Prostate gland (tissue), 2 donors: ENCODE data around the gene SERBP1.

Experiments used
- POLR2A ChIP-seq: fragments of 450-650 bp; IDR thresholded peaks from one replicate; pipeline ENCODE4 v1.6.1; 2016; ENCODE audit warnings: antibody characterized with exemption, mild to moderate bottlenecking
- POLR2AphosphoS5 ChIP-seq: sonication (generic); formaldehyde crosslinking; IDR thresholded peaks from one replicate; pipeline ENCODE4 v1.6.1; 2017; ENCODE audit warnings: antibody characterized with exemption
- TF ChIP-seq, protein P1 (sequence below), 4 experiments: fragments of 200-600 bp in 2 of 4; fragments of 450-650 bp in 2 of 4; sonication (generic) in 2 of 4; IDR thresholded peaks; 1 replicate in 3 of 4; 2 replicates in 1 of 4; pipeline ENCODE4 v1.5.1; 2016 to 2019; ENCODE audit warnings: antibody characterized with exemption in 4 of 4, mild to moderate bottlenecking in 2 of 4, moderate library complexity in 2 of 4

DNA sequence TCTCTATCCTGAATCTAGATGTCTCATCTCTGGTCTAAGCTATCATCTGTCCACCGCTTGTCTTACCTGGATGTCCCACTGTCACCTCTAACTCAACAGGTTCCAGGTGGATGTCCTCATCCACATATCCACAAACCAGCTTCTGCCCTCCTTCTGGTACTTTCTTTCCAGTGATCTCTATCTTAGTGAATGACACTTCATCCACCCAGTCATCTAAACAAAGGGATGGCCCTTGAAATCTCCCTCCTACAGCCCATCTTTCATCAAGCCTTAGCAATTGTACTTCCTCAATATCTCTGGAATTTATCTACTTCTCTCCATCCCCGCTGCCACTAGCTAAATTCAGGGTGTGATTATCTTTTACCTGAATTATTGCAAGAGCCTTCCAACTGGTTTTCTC lies 33.9 kb upstream of the SERBP1 start:
- TF ChIP-seq, protein P1, sequence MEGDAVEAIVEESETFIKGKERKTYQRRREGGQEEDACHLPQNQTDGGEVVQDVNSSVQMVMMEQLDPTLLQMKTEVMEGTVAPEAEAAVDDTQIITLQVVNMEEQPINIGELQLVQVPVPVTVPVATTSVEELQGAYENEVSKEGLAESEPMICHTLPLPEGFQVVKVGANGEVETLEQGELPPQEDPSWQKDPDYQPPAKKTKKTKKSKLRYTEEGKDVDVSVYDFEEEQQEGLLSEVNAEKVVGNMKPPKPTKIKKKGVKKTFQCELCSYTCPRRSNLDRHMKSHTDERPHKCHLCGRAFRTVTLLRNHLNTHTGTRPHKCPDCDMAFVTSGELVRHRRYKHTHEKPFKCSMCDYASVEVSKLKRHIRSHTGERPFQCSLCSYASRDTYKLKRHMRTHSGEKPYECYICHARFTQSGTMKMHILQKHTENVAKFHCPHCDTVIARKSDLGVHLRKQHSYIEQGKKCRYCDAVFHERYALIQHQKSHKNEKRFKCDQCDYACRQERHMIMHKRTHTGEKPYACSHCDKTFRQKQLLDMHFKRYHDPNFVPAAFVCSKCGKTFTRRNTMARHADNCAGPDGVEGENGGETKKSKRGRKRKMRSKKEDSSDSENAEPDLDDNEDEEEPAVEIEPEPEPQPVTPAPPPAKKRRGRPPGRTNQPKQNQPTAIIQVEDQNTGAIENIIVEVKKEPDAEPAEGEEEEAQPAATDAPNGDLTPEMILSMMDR (IDR thresholded peaks at IDR 0.05): no peak
- no peak for TF ChIP-seq POLR2AphosphoS5
- no peak for TF ChIP-seq POLR2A
